Hepatocyte (in vitro differentiated cells): ENCODE results near the gene GRIK4. TPM values are rescaled to one million over a fixed set of nuclear protein-coding genes. Genes with fewer than 3 reads are reported as not detected.

ENCODE experiments used
- DNase-seq: peaks from one replicate; pipeline ENCODE4 v3.0.0-alpha.2; 2016; ENCODE audit warnings: low spot score
- H2AFZ ChIP-seq: fragments of 200-600 bp; sonication (generic); 2 replicates; pipeline ENCODE4 v1.6.0; 2016; ENCODE audit warnings: antibody characterized with exemption, mild to moderate bottlenecking
- H3K27ac ChIP-seq: fragments of 200-600 bp; sonication (generic); 2 replicates; pipeline ENCODE4 v1.5.1; 2016; ENCODE audit warnings: mild to moderate bottlenecking
- H3K27me3 ChIP-seq: fragments of 200-600 bp; sonication (generic); 2 replicates; pipeline ENCODE4 v1.6.1; 2016
- H3K36me3 ChIP-seq: fragments of 200-600 bp; sonication (generic); replicated peaks from 2 replicates; pipeline ENCODE4 v1.5.1; 2016; ENCODE audit warnings: low read depth; ENCODE audit not compliant: insufficient read depth
- H3K4me1 ChIP-seq: fragments of 200-600 bp; sonication (generic); 2 replicates; pipeline ENCODE4 v1.5.1; 2016; ENCODE audit warnings: mild to moderate bottlenecking, moderate library complexity; ENCODE audit not compliant: insufficient read depth
- H3K4me2 ChIP-seq: fragments of 200-600 bp; sonication (generic); 2 replicates; pipeline ENCODE4 v1.6.0; 2016
- H3K4me3 ChIP-seq: fragments of 200-600 bp; sonication (generic); 2 replicates; pipeline ENCODE4 v1.5.1; 2016; ENCODE audit warnings: mild to moderate bottlenecking
- H3K79me2 ChIP-seq: fragments of 200-600 bp; sonication (generic); 2 replicates; pipeline ENCODE4 v1.6.0; 2017; ENCODE audit warnings: mild to moderate bottlenecking
- H3K9me2 ChIP-seq: fragments of 200-600 bp; sonication (generic); replicated peaks from 2 replicates; pipeline ENCODE4 v1.6.0; 2017; ENCODE audit warnings: mild to moderate bottlenecking; ENCODE audit not compliant: insufficient read depth
- H3K9me3 ChIP-seq: fragments of 200-600 bp; sonication (generic); 2 replicates; pipeline ENCODE4 v1.5.1; 2016; ENCODE audit warnings: low read depth, mild to moderate bottlenecking
- H4K20me1 ChIP-seq: fragments of 200-600 bp; sonication (generic); 2 replicates; pipeline ENCODE4 v1.6.0; 2016; ENCODE audit warnings: mild to moderate bottlenecking; ENCODE audit not compliant: insufficient read depth, poor library complexity, severe bottlenecking
- CTCF ChIP-seq: fragments of 200-600 bp; sonication (generic); IDR thresholded peaks from 2 replicates; pipeline ENCODE4 v1.5.1; 2016; ENCODE audit warnings: antibody characterized with exemption, mild to moderate bottlenecking; ENCODE audit not compliant: poor library complexity
- EZH2 ChIP-seq: fragments of 200-600 bp; sonication (generic); IDR thresholded peaks from 2 replicates; pipeline ENCODE4 v1.6.1; 2016; ENCODE audit warnings: antibody characterized with exemption, mild to moderate bottlenecking, borderline replicate concordance
- EZH2phosphoT487 ChIP-seq: fragments of 200-600 bp; sonication (generic); IDR thresholded peaks from one replicate; pipeline ENCODE4 v1.6.1; 2018; ENCODE audit warnings: antibody characterized with exemption, mild to moderate bottlenecking, low read depth, moderate library complexity; ENCODE audit not compliant: unreplicated experiment, severe bottlenecking
- WGBS: methylation state at CpG from one replicate; pipeline ENCODE4 v1.1.6; 2016; ENCODE audit warnings: low lambda C conversion rate; ENCODE audit errors: missing lambda C conversion rate; 5-methylcytosine and 5-hydroxymethylcytosine counted together
- polyA plus RNA-seq: library from polyadenylated mRNA; unstranded; fragments of >200 nt; fragmentation: Nextera tagmentation; extraction: Ambion mirVana; gene quantifications from 2 replicates; pipeline ENCODE4 v1.2.1, GENCODE V29; 2016
- total RNA-seq: library from RNA; depleted of rRNA; stranded (reverse); fragments of >200 nt; gene quantifications from 2 replicates; pipeline ENCODE4 v1.2.3, GENCODE V29; 2014

Gene GRIK4
- total and polyA plus RNA-seq, 2 experiments from 2014 or later, result 1.5 to 2.3 TPM

- Histone ChIP-seq H3K36me3 (no peaks in the 10 kb centered on the region), H3K9me2 (no peaks in the 10 kb centered on the region), H3K4me2 (no peak overlapping the region), H3K9me3 (no peaks in the 10 kb centered on the region), H3K27ac (no peak overlapping the region), H4K20me1 (no peaks in the 10 kb centered on the region), H3K79me2 (no peaks in the 10 kb centered on the region), H3K4me1 (peaks cover 3% of the 10 kb centered on the region), H2AFZ (no peak overlapping the region), H3K4me3 (no peak overlapping the region), H3K27me3 (peaks cover 19% of the 10 kb centered on the region)
- TF ChIP-seq EZH2phosphoT487 (no peak), CTCF (no peak), EZH2 (no peak)
- WGBS, result 77% methylated on average over 6 of the region's 6 CpGs
- DNase-seq, result no peak
Observed at GRCh38 chr11:120950880-120951279, 439.3 kb downstream of the GRIK4 start.

GRCh38 chr11:120952461-120953434 lies 441.2 kb downstream of the GRIK4 start:
- peaks cover 3% of the 10 kb centered on the region for H3K4me1 ChIP-seq
- no peak overlapping the region for H3K27ac ChIP-seq
- no peaks in the 10 kb centered on the region for H3K79me2 ChIP-seq
- DNase-seq, result peak; percentile 89
- H3K27me3 ChIP-seq, result peaks cover 19% of the 10 kb centered on the region
- no peaks in the 10 kb centered on the region for H3K9me3 ChIP-seq
- H3K36me3 ChIP-seq, result no peaks in the 10 kb centered on the region
- H3K9me2 ChIP-seq, result no peaks in the 10 kb centered on the region
- H2AFZ ChIP-seq, result peak overlapping the region; percentile 56
- no peak for TF ChIP-seq EZH2phosphoT487
- TF ChIP-seq CTCF, result peak; percentile 94
- no peak for TF ChIP-seq EZH2
- no peaks in the 10 kb centered on the region for H4K20me1 ChIP-seq
- no peak overlapping the region for H3K4me3 ChIP-seq
- H3K4me2 ChIP-seq, result peak overlapping the region; percentile 62
- WGBS, result 32% methylated on average over 17 of the region's 20 CpGs

GRCh38 chr11:120954381-120954780 lies 442.8 kb downstream of the GRIK4 start:
- Histone ChIP-seq H3K4me1 (peaks cover 3% of the 10 kb centered on the region), H2AFZ (no peak overlapping the region), H3K27ac (no peak overlapping the region), H3K27me3 (peaks cover 11% of the 10 kb centered on the region), H3K36me3 (no peaks in the 10 kb centered on the region), H3K4me2 (no peak overlapping the region), H3K79me2 (no peaks in the 10 kb centered on the region), H4K20me1 (no peaks in the 10 kb centered on the region), H3K9me2 (no peaks in the 10 kb centered on the region), H3K4me3 (no peak overlapping the region), H3K9me3 (no peaks in the 10 kb centered on the region)
- DNase-seq, result no peak
- 93% methylated on average over 7 of the region's 7 CpGs for WGBS
- TF ChIP-seq CTCF (no peak), EZH2 (no peak), EZH2phosphoT487 (no peak)
